Breast epithelium (tissue), 4 donors: ENCODE measurements around the gene FBN2. TPM values are rescaled to one million over a fixed set of nuclear protein-coding genes. Genes with fewer than 3 reads are reported as not detected.

Source experiments
- DNase-seq, 2 donors: peaks; one replicate each; pipeline ENCODE4 v3.0.0-alpha.2; 2019; ENCODE audit warnings: low spot score in 2 of 2
- H3K27ac ChIP-seq, 2 donors: fragments of 200-600 bp; sonication (generic) in 1 of 2; one replicate each; pipeline ENCODE4 v1.5.1; 2016 to 2019; ENCODE audit warnings: mild to moderate bottlenecking in 1 of 2
- H3K27me3 ChIP-seq, 2 donors: fragments of 200-600 bp; sonication (generic) in 1 of 2; one replicate each; pipeline versions ENCODE4 v1.5.1 to v1.6.0; 2017 to 2019; ENCODE audit warnings: control low read depth in 1 of 2, mild to moderate bottlenecking in 1 of 2
- H3K36me3 ChIP-seq: fragments of 200-600 bp; one replicate; pipeline ENCODE4 v1.5.1; 2019
- H3K4me1 ChIP-seq, 2 donors: fragments of 200-600 bp; sonication (generic); one replicate each; pipeline ENCODE4 v1.5.1; 2016 to 2019; ENCODE audit warnings: control low read depth in 1 of 2
- H3K4me3 ChIP-seq, 3 donors: fragments of 200-600 bp; sonication (generic); 1 replicate in 2 of 3; 2 replicates in 1 of 3; pipeline ENCODE4 v1.5.1; 2016 to 2019; ENCODE audit warnings: mild to moderate bottlenecking in 3 of 3, moderate library complexity in 2 of 3
- H3K9me3 ChIP-seq, 2 donors: fragments of 200-600 bp; sonication (generic) in 1 of 2; one replicate each; pipeline ENCODE4 v1.5.1; 2016 to 2019; ENCODE audit warnings: control low read depth in 1 of 2
- CTCF ChIP-seq, 3 donors: fragments of 450-650 bp; IDR thresholded peaks; one replicate each; pipeline ENCODE4 v1.5.1; 2016 to 2017; ENCODE audit warnings: antibody characterized with exemption in 3 of 3, mild to moderate bottlenecking in 3 of 3, moderate library complexity in 3 of 3
- POLR2A ChIP-seq: fragments of 450-650 bp; IDR thresholded peaks from one replicate; pipeline ENCODE4 v1.6.1; 2016; ENCODE audit warnings: antibody characterized with exemption, mild to moderate bottlenecking, moderate library complexity
- POLR2AphosphoS5 ChIP-seq, 3 donors: sonication (generic); formaldehyde crosslinking; IDR thresholded peaks; one replicate each; pipeline ENCODE4 v1.6.1; 2017; ENCODE audit warnings: antibody characterized with exemption in 3 of 3
- intact Hi-C: fragments of 100-400 bp; cut with DNase I; formaldehyde crosslinking; loops from one replicate; pipeline ENCODE4 v1.15.1; 2023; ENCODE audit warnings: low total_unique reads
- total RNA-seq, 3 donors: library from RNA; depleted of rRNA; stranded (reverse); fragments of >200 nt; gene quantifications; one replicate each; pipeline ENCODE4 v1.1.0, GENCODE V29; 2016

The FBN2 gene
- 1 to 10 TPM in 2 of 3 donors, under 1 TPM in 1; 0.88 to 7.5 (median 1.8) TPM for total RNA-seq

DNA sequence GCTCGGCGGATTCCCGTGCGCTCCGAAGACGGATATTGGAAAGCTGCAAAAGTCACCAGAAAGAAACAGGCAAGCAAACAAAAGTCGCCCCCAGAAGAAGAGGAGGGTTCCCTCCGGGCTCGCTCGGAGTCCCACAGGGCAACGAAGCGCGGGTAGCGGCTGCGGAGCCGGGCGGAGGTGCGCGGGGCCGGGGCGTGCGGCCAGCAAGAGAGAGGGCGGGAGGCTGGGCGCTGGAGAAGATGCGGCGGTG is at the start of gene FBN2:
Gene FBN2, minus strand, starts transcription at position 246 of the 250 bp plus-strand sequence. CDS start 642 bp downstream, outside the sequence.
- no peaks in the 10 kb centered on the region for H3K36me3 ChIP-seq
- peaks cover 0 to 6% of the 10 kb centered on the region in 2 donors for H3K4me1 ChIP-seq
- intact Hi-C loops, result no loop called here
- H3K9me3 ChIP-seq, result no peaks in the 10 kb centered on the region
- peaks cover 6 to 25% of the 10 kb centered on the region in 2 donors for H3K27me3 ChIP-seq
- DNase-seq, result no peak
- peak within 1 kb of the TSS; percentile 42 to 71 (median 58) for H3K4me3 ChIP-seq
- H3K27ac ChIP-seq, result no peak within 1 kb of the TSS
- TF ChIP-seq CTCF (IDR thresholded peaks at IDR 0.05) (no peak), POLR2AphosphoS5 (IDR thresholded peaks at IDR 0.05) (no peak), POLR2A (no peak)

DNA sequence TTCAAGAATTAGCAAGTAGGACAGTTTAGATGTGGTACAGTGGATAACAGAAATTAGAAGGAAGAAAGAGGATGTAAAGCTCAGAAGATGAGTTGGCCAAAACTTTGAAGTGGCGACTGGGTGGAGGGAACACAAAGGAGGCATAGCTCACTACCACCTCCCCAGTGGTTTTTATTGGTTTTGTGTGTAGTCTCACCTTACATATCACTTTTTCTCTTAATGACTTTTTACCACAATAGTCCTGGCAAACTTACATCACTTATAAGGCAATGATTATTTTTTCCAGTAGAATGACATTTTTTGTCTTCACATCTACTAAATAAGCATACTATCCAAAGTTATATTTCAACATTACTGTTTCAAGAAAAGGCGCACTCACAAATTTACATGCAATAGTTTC is 49.2 kb upstream of the FBN2 start:
- Histone ChIP-seq H3K9me3 (no peaks in the 10 kb centered on the region), H3K4me3 (no peak overlapping the region), H3K4me1 (no peaks in the 10 kb centered on the region), H3K27me3 (no peaks in the 10 kb centered on the region), H3K36me3 (no peaks in the 10 kb centered on the region), H3K27ac (no peak overlapping the region)
- intact Hi-C loops, result no loop called here
- no peak for TF ChIP-seq CTCF (IDR thresholded peaks at IDR 0.05)
- TF ChIP-seq POLR2A, result no peak
- TF ChIP-seq POLR2AphosphoS5 (IDR thresholded peaks at IDR 0.05), result no peak
- no peak for DNase-seq

DNA sequence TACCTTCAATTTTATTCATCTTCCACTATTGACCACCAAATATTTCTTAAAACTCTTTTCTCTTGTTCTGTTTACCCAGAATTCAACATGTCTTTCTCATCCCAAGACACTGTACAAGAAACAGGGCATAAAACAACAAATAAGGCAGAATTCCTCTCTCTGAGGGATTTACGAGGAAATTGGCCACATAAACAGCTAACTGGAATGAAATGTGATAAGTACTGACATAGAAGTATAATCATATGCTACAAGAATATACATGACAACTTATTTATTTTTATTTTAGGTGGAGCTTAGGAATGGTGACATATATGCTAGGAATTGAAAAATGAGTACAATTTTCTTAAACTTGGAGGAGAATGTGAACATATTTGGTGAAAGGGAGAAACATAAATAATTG is 48.8 kb upstream of the FBN2 start:
- no peaks in the 10 kb centered on the region for H3K9me3 ChIP-seq
- H3K4me1 ChIP-seq, result no peaks in the 10 kb centered on the region
- DNase-seq, result no peak
- no peaks in the 10 kb centered on the region for H3K27me3 ChIP-seq
- H3K36me3 ChIP-seq, result no peaks in the 10 kb centered on the region
- no peak overlapping the region for H3K27ac ChIP-seq
- H3K4me3 ChIP-seq, result no peak overlapping the region
- intact Hi-C loops, result no loop called here
- TF ChIP-seq CTCF (IDR thresholded peaks at IDR 0.05) (no peak), POLR2AphosphoS5 (IDR thresholded peaks at IDR 0.05) (no peak), POLR2A (no peak)

- TF ChIP-seq POLR2AphosphoS5 (IDR thresholded peaks at IDR 0.05), result no peak
- TF ChIP-seq CTCF (IDR thresholded peaks at IDR 0.05), result no peak
- TF ChIP-seq POLR2A, result no peak
- Histone ChIP-seq H3K4me3 (no peak overlapping the region), H3K9me3 (no peaks in the 10 kb centered on the region), H3K27ac (no peak overlapping the region), H3K36me3 (no peaks in the 10 kb centered on the region), H3K4me1 (no peaks in the 10 kb centered on the region), H3K27me3 (no peaks in the 10 kb centered on the region)
- intact Hi-C loops, result no loop called here
- no peak for DNase-seq
These were observed 41.6 kb upstream of the FBN2 start for GRCh38 chr5:128579639-128580038.

DNA sequence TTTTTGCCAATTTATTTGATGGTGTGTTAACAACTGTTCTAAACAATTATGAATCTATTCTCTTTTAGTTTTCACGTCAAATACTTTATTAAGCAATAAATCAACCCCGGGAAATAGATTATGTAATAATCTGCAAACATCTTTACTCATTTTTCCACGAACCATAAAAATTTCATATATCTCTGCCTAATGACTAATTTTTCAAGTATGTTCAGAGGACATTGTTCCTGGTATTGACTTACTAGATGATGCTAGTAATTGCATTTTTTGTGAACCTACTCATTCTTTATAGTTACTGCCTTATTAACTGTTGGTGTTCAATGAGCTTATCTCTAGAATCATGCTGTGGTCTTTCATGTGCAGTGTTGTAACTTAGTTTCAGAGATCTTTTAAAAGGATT is 41.0 kb upstream of the FBN2 start:
- Histone ChIP-seq H3K4me1 (no peaks in the 10 kb centered on the region), H3K27ac (no peak overlapping the region), H3K36me3 (no peaks in the 10 kb centered on the region), H3K4me3 (no peak overlapping the region), H3K27me3 (no peaks in the 10 kb centered on the region), H3K9me3 (no peaks in the 10 kb centered on the region)
- no peak for DNase-seq
- intact Hi-C loops, result no loop called here
- TF ChIP-seq CTCF (IDR thresholded peaks at IDR 0.05) (no peak), POLR2AphosphoS5 (IDR thresholded peaks at IDR 0.05) (no peak)
